Brain microvascular endothelial cell (primary cell): ENCODE data around the gene CHRM3.

Experiments used
- DNase-seq: peaks from one replicate; pipeline ENCODE4 v3.0.0-alpha.2; 2020
- H3K27ac ChIP-seq: fragments of 250-450 bp; sonication (Bioruptor Pico); 2 replicates; pipeline ENCODE4 v1.5.1; 2020; ENCODE audit warnings: mild to moderate bottlenecking, moderate library complexity
- H3K27me3 ChIP-seq: fragments of 250-450 bp; sonication (Bioruptor Pico); replicated peaks from 2 replicates; pipeline ENCODE4 v1.5.1; 2020; ENCODE audit warnings: mild to moderate bottlenecking
- H3K36me3 ChIP-seq: fragments of 250-450 bp; sonication (Bioruptor Pico); replicated peaks from 2 replicates; pipeline ENCODE4 v1.5.1; 2020; ENCODE audit warnings: mild to moderate bottlenecking
- H3K4me3 ChIP-seq: 2 replicates; pipeline ENCODE4 v1.5.1; 2011; ENCODE audit warnings: low read depth, mild to moderate bottlenecking, control low read depth, low read length, moderate library complexity
- CTCF ChIP-seq: IDR thresholded peaks from 2 replicates; pipeline ENCODE4 v1.5.1; 2011; ENCODE audit warnings: low read depth, mild to moderate bottlenecking, moderate library complexity, low read length, control low read depth, inconsistent platforms; ENCODE audit errors: missing control alignments
- in situ Hi-C: cut with HindIII; loops from 2 replicates; pipeline ENCODE4 v1.10.0; 2017; ENCODE audit warnings: low sequenced_read_pairs, low pct_ligation_motif_present

CHRM3 gene

GRCh38 chr1:239353536-239353935, 32.8 kb upstream of the CHRM3 start:
- no peak overlapping the region for H3K4me3 ChIP-seq
- no peak overlapping the region for H3K27ac ChIP-seq
- no peaks in the 10 kb centered on the region for H3K27me3 ChIP-seq
- in situ Hi-C loops = no loop called here
- no peaks in the 10 kb centered on the region for H3K36me3 ChIP-seq
- DNase-seq = no peak
- no peak for TF ChIP-seq CTCF

- H3K4me3 ChIP-seq = no peak overlapping the region
- H3K27me3 ChIP-seq = no peaks in the 10 kb centered on the region
- in situ Hi-C loops = no loop called here
- no peak overlapping the region for H3K27ac ChIP-seq
- H3K36me3 ChIP-seq = no peaks in the 10 kb centered on the region
- DNase-seq = no peak
- no peak for TF ChIP-seq CTCF
These were observed 32.1 kb upstream of the CHRM3 start for GRCh38 chr1:239354231-239354630.

GRCh38 chr1:239357867-239358266, 28.5 kb upstream of the CHRM3 start:
- no peak for TF ChIP-seq CTCF
- H3K4me3 ChIP-seq = no peak overlapping the region
- no peak for DNase-seq
- in situ Hi-C loops = no loop called here
- H3K27ac ChIP-seq = no peak overlapping the region
- no peaks in the 10 kb centered on the region for H3K36me3 ChIP-seq
- no peaks in the 10 kb centered on the region for H3K27me3 ChIP-seq

GRCh38 chr1:239361403-239361802, 25.0 kb upstream of the CHRM3 start:
- in situ Hi-C loops = no loop called here

GRCh38 chr1:239363930-239364329, 22.4 kb upstream of the CHRM3 start:
- H3K4me3 ChIP-seq = no peak overlapping the region
- no peak for DNase-seq

More at GRCh38 chr1:239361403-239361802, 25.0 kb upstream of the CHRM3 start:
- H3K4me3 ChIP-seq = no peak overlapping the region
- H3K27ac ChIP-seq = no peak overlapping the region
- no peak for TF ChIP-seq CTCF
- H3K36me3 ChIP-seq = no peaks in the 10 kb centered on the region
- no peak for DNase-seq
- no peaks in the 10 kb centered on the region for H3K27me3 ChIP-seq

More at GRCh38 chr1:239363930-239364329, 22.4 kb upstream of the CHRM3 start:
- in situ Hi-C loops = no loop called here
- no peak overlapping the region for H3K27ac ChIP-seq
- H3K27me3 ChIP-seq = no peaks in the 10 kb centered on the region
- no peak for TF ChIP-seq CTCF
- H3K36me3 ChIP-seq = no peaks in the 10 kb centered on the region
